Activated T-cell treated with anti-CD3 and anti-CD28 coated beads, Interleukin-2, amount 50 U/mL, for 4 hours (primary cell): Measurements from ENCODE around the gene BRAF. TPM values are rescaled to one million over a fixed set of nuclear protein-coding genes. Genes with fewer than 3 reads are reported as not detected.
"Not testable (repeated sequence)": the region's sequence is repeated elsewhere in the genome, so short reads cannot be mapped to it uniquely, and the experiment has no call there.

Experiments used
- ATAC-seq, 2 donors: fragments of 200-7000 bp; cut with Tn5 transposase; one replicate each; pipeline ENCODE4 v1.10.0; 2021
- DNase-seq: peaks from one replicate; pipeline ENCODE4 v3.0.0-alpha.2; 2020
- H3K27me3 Mint-ChIP-seq: one replicate; pipeline ENCODE4 v1.8.0; 2021; ENCODE audit warnings: low read depth, mixed read lengths
- H3K36me3 Mint-ChIP-seq: one replicate; pipeline ENCODE4 v1.8.0; 2022; ENCODE audit warnings: mixed read lengths; ENCODE audit not compliant: insufficient read depth
- H3K4me1 Mint-ChIP-seq: one replicate; pipeline ENCODE4 v1.8.0; 2021; ENCODE audit warnings: low read depth, mixed read lengths
- H3K4me3 Mint-ChIP-seq: one replicate; pipeline ENCODE4 v1.8.0; 2021; ENCODE audit warnings: mild to moderate bottlenecking, moderate library complexity, mixed read lengths
- H3K9me3 Mint-ChIP-seq: one replicate; pipeline ENCODE4 v1.8.0; 2021; ENCODE audit warnings: mixed read lengths
- total RNA-seq, 3 donors: library from RNA; stranded (reverse); gene quantifications; one replicate each; pipeline ENCODE4 v1.2.1, GENCODE V29; 2021

Gene BRAF
- 10 to 100 TPM; 27.2 to 29.7 (median 27.8) TPM for total RNA-seq

DNA sequence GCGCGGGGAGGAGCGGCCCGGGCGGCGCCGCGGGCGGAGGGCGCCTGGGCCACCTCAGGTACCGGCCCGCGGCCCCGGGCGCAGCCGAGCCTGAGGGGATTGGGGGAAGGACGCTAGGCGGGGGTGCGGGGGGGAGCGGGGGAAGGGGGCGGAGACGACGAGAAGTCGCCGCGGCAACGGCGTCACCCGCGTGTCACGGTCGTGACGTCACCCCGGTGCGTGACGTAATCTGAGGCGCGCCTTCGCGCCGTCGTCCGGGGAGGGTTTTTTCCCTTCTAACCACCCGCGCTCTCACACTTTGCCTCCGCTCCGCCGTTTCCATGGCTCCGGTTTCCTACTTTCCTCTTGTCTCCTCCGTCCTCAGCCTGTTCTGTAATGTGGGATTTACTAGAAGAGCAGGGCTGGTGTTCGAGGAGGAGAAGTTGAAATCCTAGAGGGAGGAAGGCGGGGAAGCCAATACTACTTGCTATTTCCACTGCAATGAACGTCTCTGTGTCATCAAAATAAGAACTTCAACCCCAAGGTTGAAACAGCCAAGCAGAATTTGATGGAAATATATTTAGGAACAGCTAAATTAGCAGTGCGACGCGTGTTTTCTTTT is at the start of gene BRAF:
Gene BRAF, minus strand, starts transcription at position 109 of the 601 bp plus-strand sequence. CDS start 226 bp downstream, outside the sequence.
- Mint-ChIP-seq H3K4me3 (peak within 1 kb of the TSS; percentile 97), H3K36me3 (no peaks in the 10 kb centered on the region), H3K4me1 (peaks cover 18% of the 10 kb centered on the region), H3K9me3 (no peaks in the 10 kb centered on the region), H3K27me3 (no peaks in the 10 kb centered on the region)
- ATAC-seq (peak; percentile 74 to 79), DNase-seq (peak; percentile 96)

DNA sequence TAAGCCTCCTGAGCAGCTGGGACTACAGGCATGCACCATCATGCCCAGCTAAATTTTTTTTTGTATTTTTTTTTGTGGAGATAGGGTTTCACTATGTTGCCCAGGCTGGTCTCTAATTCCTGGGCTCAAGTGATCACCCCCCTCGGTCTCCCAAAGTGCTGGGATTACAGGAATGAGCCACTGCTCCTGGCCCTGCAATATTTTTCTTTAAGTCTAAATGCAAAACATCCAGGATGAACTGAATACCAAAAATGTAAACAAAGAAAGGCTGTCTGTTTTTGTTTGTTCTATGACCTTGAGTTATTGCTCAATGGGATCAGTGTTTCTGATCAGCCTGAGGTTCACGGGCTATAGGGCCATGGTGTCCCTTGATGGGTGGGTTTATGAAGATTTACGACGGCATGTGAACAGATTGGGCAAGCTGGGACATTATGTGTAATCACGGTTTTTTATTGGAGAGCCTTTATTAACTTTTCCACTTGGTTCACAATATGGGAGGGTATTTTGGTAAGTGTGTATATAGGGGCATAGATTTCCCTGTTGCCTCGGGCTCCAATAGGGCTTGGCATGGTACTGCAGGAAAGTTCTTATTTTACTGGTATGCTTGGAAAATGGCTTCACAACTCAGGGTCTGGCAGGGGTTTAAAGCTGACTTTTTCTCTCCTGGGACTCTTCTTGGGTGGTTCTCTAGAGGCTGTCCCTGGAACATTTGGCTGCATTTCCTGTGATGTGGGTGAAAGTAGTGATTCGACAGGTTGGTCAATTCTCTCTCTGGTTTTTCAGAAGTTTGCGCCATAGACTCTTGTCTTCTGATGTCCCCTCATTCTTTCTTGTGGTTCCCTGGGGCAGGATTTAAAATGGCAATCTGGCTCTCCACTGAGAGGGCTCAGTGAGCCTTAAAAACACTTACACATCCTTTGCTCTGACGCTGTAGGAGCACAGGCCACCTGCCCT is 48.4 kb upstream of the BRAF start:
- no peaks in the 10 kb centered on the region for H3K4me1 Mint-ChIP-seq
- peaks cover 3% of the 10 kb centered on the region for H3K27me3 Mint-ChIP-seq
- H3K4me3 Mint-ChIP-seq: no peak overlapping the region
- ATAC-seq: no peak
- no peaks in the 10 kb centered on the region for H3K9me3 Mint-ChIP-seq
- H3K36me3 Mint-ChIP-seq: no peaks in the 10 kb centered on the region
- no peak for DNase-seq

DNA sequence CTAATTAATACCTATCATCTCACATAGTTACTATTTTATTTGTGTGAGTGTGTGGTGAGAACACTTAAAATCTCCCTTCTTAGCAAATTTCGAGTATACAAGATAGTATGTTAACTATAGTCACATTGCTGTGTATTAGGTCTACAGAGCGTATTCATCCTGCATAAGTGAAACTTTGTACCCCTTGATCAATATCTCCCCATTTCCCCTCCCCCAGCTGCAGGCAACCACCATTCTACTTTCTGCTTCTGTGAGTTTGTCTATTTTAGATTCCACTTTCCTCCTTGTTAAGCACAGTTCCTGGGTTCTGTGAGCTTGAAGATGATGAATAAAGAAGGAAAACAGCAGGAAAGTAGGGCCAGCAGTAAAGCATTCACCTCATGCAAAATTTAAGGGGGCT is 47.6 kb upstream of the BRAF start:
- no peak overlapping the region for H3K4me3 Mint-ChIP-seq
- DNase-seq: no peak
- H3K9me3 Mint-ChIP-seq: no peaks in the 10 kb centered on the region
- no peak for ATAC-seq
- H3K36me3 Mint-ChIP-seq: no peaks in the 10 kb centered on the region
- H3K4me1 Mint-ChIP-seq: no peaks in the 10 kb centered on the region
- H3K27me3 Mint-ChIP-seq: peaks cover 3% of the 10 kb centered on the region

DNA sequence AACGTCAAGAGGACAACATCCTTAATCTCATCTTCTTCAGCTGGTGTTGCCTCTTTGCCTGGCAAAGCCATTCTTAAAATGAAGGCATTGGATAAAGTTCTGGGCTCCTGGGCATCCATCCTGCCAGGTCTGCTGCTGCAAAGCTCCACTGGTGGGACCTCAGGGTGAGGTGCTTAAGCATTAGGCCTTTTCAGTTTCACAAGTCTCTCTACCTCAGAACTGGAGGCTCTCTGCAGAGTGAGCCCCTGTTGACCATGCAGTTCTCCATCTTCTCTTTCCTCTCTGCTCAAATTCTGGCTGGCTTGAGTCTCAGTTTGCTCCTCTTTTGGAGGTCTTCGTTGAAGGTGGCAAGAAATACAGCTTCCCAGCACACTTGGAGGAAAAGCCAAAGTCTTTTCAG is 42.7 kb upstream of the BRAF start:
- Mint-ChIP-seq H3K4me1 (no peaks in the 10 kb centered on the region), H3K36me3 (no peaks in the 10 kb centered on the region), H3K9me3 (no peaks in the 10 kb centered on the region), H3K4me3 (no peak overlapping the region), H3K27me3 (no peaks in the 10 kb centered on the region)
- no peak for ATAC-seq
- no peak for DNase-seq

DNA sequence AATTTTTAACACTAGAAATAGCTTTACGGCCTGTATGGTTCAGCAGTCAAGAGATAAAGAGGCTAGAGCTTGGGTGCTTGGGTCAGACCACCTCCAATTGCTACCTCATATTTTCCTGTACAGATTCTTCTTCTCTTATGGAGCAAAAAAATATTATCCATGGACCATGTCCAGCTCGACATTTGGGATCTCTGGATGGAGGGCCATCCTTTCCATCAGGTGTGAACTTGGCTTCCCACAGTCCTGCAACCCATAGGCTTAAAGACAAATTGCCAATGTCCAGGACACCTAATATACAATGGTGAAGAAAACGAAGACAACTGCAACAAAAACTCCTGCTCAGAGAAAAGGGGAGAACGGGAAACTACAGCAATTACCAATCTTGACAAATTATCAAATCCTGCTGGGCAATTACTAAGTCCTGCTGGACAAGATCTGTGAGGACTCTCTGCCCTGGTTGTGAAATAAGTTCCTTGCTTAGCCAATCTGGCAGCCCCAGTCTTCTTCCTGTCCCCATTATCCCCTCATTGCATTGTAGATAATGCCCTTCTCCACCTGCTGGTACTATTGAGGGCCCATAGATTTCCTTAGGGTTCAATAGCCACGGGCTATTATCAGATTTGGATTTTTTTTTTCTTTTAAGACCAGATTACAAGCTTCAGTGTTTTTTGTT is 42.0 kb upstream of the BRAF start:
- Mint-ChIP-seq H3K4me3 (no peak overlapping the region), H3K27me3 (no peaks in the 10 kb centered on the region), H3K36me3 (no peaks in the 10 kb centered on the region), H3K9me3 (no peaks in the 10 kb centered on the region), H3K4me1 (no peaks in the 10 kb centered on the region)
- DNase-seq (no peak), ATAC-seq (no peak)

DNA sequence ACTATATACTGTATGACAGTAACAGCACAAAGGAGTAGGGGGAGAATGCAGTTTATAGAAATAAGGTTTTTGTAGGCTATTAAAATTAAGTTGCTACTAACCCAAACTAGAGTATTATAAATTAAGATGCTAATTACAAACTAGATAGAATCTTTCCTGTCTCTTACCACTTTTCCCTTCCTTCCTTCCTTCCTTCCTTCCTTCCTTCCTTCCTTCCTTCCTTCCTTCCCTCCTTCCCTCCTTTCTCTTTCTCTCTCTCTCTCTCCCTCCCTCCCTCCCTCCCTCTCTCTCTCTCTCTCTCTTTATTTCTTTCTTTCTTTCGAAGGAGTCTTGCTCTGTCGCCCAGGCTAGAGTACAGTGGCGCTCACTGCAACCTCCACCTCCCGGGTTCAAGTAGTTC is 36.4 kb upstream of the BRAF start:
- DNase-seq: no peak
- peaks cover 4% of the 10 kb centered on the region for H3K9me3 Mint-ChIP-seq
- no peaks in the 10 kb centered on the region for H3K36me3 Mint-ChIP-seq
- no peaks in the 10 kb centered on the region for H3K27me3 Mint-ChIP-seq
- ATAC-seq: no peak
- H3K4me3 Mint-ChIP-seq: no peak overlapping the region
- no peaks in the 10 kb centered on the region for H3K4me1 Mint-ChIP-seq

DNA sequence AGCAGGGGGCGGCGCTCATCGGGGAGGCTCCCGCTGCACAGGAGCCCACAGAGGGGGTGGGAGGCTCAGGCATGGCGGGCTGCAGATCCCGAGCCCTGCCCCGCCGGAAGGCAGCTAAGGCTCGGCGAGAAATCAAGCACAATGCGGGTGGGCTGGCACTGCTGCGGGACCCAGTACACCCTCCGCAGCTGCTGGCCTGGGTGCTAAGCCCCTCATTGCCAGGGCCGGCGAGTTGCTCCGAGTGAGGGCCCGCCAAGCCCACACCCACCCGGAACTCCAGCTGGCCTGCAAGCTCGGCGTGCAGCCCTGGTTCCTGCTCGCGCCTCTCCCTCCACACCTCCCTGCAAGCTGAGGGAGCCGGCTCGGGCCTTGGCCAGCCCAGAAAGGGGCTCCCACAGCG is 32.3 kb upstream of the BRAF start:
- not testable (repeated sequence) for H3K4me1 Mint-ChIP-seq, H3K36me3 Mint-ChIP-seq, H3K9me3 Mint-ChIP-seq, ATAC-seq, DNase-seq, H3K4me3 Mint-ChIP-seq, H3K27me3 Mint-ChIP-seq

DNA sequence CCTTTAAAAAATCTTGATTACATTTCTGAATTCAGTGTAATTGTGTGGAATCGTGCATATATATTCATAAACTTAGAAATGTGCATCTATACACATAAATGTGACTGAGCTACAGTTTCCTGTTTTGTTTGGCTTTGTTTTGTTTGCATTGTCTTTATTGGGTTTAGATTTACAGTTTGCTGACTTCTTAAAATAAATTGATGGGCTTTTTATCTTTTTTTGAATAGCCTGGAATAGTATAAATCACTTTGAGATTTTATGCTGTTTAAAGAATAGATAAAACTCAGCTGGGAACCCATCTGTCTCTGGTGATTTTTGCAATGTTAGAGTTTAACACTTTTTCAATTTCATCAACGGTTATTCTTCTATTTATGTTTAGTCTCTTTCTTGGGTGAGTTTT is 21.2 kb upstream of the BRAF start:
- H3K4me3 Mint-ChIP-seq: no peak overlapping the region
- ATAC-seq (no peak), DNase-seq (no peak)
- no peaks in the 10 kb centered on the region for H3K36me3 Mint-ChIP-seq
- H3K4me1 Mint-ChIP-seq: no peaks in the 10 kb centered on the region
- no peaks in the 10 kb centered on the region for H3K9me3 Mint-ChIP-seq
- H3K27me3 Mint-ChIP-seq: peaks cover 11% of the 10 kb centered on the region

DNA sequence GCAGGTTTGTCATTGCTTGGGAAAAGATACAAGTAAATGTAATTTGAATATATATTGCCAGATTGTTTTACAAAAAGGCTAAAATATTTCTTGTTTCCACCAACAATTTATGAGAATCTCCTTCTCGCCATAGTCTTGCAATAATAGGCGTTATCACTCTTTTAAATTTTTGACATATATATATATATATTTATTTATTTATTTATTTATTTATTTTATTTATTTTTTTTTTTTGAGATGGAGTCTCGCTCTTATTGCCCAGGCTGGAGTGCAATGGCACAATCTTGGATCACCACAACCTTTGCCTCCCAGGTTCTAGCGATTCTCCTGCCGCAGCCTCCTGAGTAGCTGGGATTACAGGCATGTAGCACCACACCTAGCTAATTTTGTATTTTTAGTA is 17.5 kb upstream of the BRAF start:
- not testable (repeated sequence) for H3K36me3 Mint-ChIP-seq, H3K27me3 Mint-ChIP-seq, ATAC-seq, H3K9me3 Mint-ChIP-seq, DNase-seq, H3K4me3 Mint-ChIP-seq, H3K4me1 Mint-ChIP-seq

DNA sequence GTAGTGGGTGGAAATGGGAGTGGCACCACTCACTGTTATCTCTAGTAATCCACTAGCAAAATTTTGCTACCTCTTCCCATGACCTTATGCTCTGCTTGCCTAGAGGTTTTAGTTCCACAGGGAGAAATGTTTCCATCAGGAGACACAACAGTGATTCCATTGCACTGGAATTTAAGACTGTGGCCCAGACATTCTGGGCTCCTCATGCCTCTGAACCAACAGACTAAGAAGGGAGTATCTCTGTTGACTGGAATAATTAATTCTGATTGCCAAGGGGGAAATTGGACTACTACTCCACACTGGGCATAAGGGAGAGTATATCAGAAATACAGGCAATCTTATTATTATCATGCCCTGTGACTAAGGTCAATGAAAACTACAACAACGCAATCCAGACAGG is 16.2 kb upstream of the BRAF start:
- ATAC-seq (no peak), DNase-seq (no peak)
- no peaks in the 10 kb centered on the region for H3K4me1 Mint-ChIP-seq
- peaks cover 11% of the 10 kb centered on the region for H3K27me3 Mint-ChIP-seq
- no peak overlapping the region for H3K4me3 Mint-ChIP-seq
- H3K9me3 Mint-ChIP-seq: no peaks in the 10 kb centered on the region
- H3K36me3 Mint-ChIP-seq: no peaks in the 10 kb centered on the region

DNA sequence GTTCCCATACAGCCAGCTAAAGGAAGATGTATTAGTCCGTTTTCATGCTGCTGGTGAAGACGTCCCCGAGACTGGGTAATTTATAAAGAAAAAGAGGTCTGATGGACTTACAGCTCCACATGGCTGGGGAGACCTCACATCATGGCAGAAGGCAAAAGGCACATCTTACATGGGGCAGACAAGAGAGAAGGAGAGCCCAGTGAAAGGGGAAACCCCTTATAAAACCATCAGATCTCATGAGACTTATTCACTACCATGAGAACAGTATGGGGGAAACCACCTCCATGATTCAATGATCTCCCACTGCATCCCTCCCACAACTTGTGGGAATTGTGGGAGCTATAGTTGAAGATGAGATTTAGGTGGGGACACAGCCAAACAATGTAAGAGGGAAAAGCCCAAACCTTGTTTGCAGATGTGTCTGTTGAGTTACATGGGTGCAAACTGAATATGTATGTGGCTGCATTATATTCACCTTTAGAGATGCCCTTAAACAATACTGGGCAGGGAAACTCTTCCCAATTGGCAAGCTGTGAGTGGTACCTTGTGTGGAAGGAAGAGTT is 13.1 kb upstream of the BRAF start:
- Mint-ChIP-seq H3K4me1 (no peaks in the 10 kb centered on the region), H3K27me3 (peaks cover 15% of the 10 kb centered on the region), H3K9me3 (no peaks in the 10 kb centered on the region), H3K4me3 (no peak overlapping the region), H3K36me3 (no peaks in the 10 kb centered on the region)
- ATAC-seq (peak in 1 of 2 donors; percentile 32), DNase-seq (no peak)

DNA sequence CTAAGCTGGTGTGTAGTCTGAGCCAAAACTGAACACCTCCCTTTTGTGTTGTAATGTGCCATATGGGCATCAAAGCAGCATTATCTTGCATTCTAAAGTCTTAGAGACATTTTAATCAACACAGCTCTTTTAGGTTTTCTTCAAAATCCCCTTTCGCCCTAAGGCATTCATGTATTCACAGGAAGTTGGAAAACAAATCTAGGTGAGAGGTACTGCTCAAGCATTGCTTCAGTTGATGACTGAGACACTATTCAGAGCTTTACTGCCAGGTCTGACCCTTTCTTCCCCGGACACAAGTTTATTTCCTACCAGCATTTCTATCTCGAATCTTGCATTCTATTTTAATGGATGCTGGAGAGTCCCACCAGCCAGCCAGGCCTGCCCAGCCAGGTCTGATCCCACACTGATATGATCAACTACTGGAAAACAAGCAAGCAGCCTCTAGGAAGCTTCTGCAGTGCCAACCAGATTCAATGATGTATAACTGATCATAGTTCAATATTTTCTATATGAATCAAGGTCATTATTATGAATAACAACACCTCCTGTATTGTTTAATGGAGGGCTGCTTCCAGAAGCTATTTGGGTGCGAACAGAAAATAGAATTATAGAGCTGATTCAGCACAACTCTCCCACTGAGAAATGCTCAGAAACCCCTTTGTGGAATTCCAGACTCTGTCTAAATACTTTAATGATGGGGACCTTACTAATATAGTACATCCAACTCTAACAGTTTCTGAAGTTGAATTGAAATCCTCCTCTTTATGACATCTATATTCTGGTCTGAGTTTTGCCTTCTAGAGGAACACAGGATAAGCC is 4.0 kb upstream of the BRAF start:
- no peaks in the 10 kb centered on the region for H3K9me3 Mint-ChIP-seq
- peaks cover 8% of the 10 kb centered on the region for H3K4me1 Mint-ChIP-seq
- H3K4me3 Mint-ChIP-seq: no peak overlapping the region
- H3K36me3 Mint-ChIP-seq: no peaks in the 10 kb centered on the region
- ATAC-seq (no peak), DNase-seq (no peak)
- peaks cover 2% of the 10 kb centered on the region for H3K27me3 Mint-ChIP-seq

DNA sequence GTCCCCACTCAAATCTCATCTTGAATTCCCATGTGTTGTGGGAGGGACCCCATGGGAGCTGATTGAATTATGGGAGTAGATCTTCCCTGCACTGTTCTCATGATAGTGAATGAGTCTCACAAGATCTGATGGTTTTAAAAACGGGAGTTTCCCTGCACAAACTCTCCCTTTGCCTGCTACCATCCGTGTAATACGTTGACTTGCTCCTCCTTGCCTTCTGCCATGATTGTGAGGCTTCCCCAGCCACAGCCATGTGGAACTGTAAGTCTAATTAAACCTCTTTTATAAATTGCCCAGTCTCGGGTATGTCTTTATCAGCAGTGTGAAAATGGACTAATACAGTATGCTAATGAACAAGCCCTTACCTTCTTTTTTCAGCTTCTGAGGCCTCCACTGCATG is 3.2 kb upstream of the BRAF start:
- H3K27me3 Mint-ChIP-seq, H3K9me3 Mint-ChIP-seq, ATAC-seq, DNase-seq, H3K4me1 Mint-ChIP-seq, H3K36me3 Mint-ChIP-seq: not testable (repeated sequence)
- peak overlapping the region; percentile 13 for H3K4me3 Mint-ChIP-seq

DNA sequence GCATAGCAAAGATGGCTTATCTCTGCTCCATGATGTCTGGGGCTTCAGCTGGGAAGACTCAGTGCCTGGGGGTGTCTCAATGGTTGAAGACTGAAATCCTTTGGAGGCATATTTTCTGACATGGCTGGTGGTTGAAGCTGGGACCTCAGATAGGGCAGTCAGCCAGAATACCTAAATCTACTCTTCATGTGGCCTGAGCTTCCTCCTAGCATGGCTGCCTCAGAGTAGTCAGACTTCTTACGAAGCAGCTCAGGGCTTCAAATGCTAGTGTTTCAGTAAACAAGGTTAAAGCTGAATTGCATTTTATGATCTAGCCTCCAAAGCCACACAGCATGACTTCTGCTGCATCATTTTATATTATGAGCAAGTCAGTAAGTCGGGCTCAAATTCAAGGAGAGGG is 2.6 kb upstream of the BRAF start:
- no peak for ATAC-seq
- H3K4me1 Mint-ChIP-seq: peaks cover 8% of the 10 kb centered on the region
- H3K36me3 Mint-ChIP-seq: no peaks in the 10 kb centered on the region
- H3K9me3 Mint-ChIP-seq: no peaks in the 10 kb centered on the region
- H3K4me3 Mint-ChIP-seq: no peak overlapping the region
- no peak for DNase-seq
- peaks cover 2% of the 10 kb centered on the region for H3K27me3 Mint-ChIP-seq
